HEK293 (cell line): Measurements from ENCODE around the gene ZBTB20.

Experiments
- CTCF ChIA-PET: fragments of 350-600 bp; formaldehyde crosslinking; extraction: SDS; loops from one replicate; lab custom pipeline; 2021; ENCODE audit warnings: antibody characterized with exemption; lab: Yijun Ruan, JAX
- POLR2A ChIA-PET: fragments of 300-600 bp; formaldehyde crosslinking; extraction: SDS; loops from one replicate; lab custom pipeline; 2020; ENCODE audit warnings: antibody characterized with exemption, inconsistent platforms; lab: Yijun Ruan, JAX
- H3K27ac ChIP-seq: fragments of 200-500 bp; sonication (Bioruptor generic); 2 replicates; pipeline ENCODE4 v1.5.1; 2014; ENCODE audit warnings: low read depth, low read length, control low read depth, inconsistent platforms; ENCODE audit errors: extremely low read depth
- H3K36me3 ChIP-seq, 2 experiments: fragments of 200-500 bp in 1 of 2; sonication (Bioruptor generic) in 1 of 2; 1 replicate in 1 of 2; 2 replicates in 1 of 2; pipeline ENCODE4 v1.5.1; 2014 to 2017; ENCODE audit warnings: inconsistent platforms in 2 of 2, low read length in 2 of 2; ENCODE audit not compliant: control insufficient read depth in 2 of 2, insufficient read depth in 1 of 2
- H3K4me1 ChIP-seq: fragments of 200-500 bp; sonication (Bioruptor generic); 2 replicates; pipeline ENCODE4 v1.5.1; 2014; ENCODE audit warnings: mild to moderate bottlenecking, low read length, inconsistent platforms; ENCODE audit not compliant: control insufficient read depth, insufficient read depth
- H3K4me3 ChIP-seq: 2 replicates; pipeline ENCODE4 v1.5.1; 2011; ENCODE audit warnings: low read depth, mild to moderate bottlenecking, control low read depth, low read length, moderate library complexity
- H3K9me3 ChIP-seq: fragments of 200-500 bp; sonication (Bioruptor generic); 2 replicates; pipeline ENCODE4 v1.5.1; 2014; ENCODE audit warnings: low read depth, low read length, inconsistent platforms; ENCODE audit not compliant: control insufficient read depth, insufficient read depth
- BCL11B ChIP-seq: fragments of 450-650 bp; formaldehyde crosslinking; IDR thresholded peaks from 2 replicates; pipeline ENCODE4 v1.5.1; 2016; ENCODE audit warnings: low read depth, missing biosample characterization, missing genetic modification characterization
- CTCF ChIP-seq: fragments of 450-650 bp; formaldehyde crosslinking; IDR thresholded peaks from 2 replicates; pipeline ENCODE4 v1.5.1; 2016; ENCODE audit warnings: missing biosample characterization, missing genetic modification characterization
- EGR2 ChIP-seq: fragments of 450-650 bp; formaldehyde crosslinking; IDR thresholded peaks from 2 replicates; pipeline ENCODE4 v1.5.1; 2016; ENCODE audit warnings: low read depth, missing biosample characterization, missing genetic modification characterization
- GLIS2 ChIP-seq: fragments of 450-650 bp; formaldehyde crosslinking; IDR thresholded peaks from 2 replicates; pipeline ENCODE4 v1.5.1; 2016; ENCODE audit warnings: missing biosample characterization, missing genetic modification characterization
- KLF16 ChIP-seq: fragments of 450-650 bp; formaldehyde crosslinking; IDR thresholded peaks from 2 replicates; pipeline ENCODE4 v1.5.1; 2017; ENCODE audit warnings: missing biosample characterization, missing genetic modification characterization
- PBX3 ChIP-seq: sonication (generic); formaldehyde crosslinking; IDR thresholded peaks from 2 replicates; pipeline ENCODE4 v1.8.1; 2022; ENCODE audit warnings: mild to moderate bottlenecking, moderate library complexity, missing genetic modification reagents
- SETDB1 ChIP-seq: IDR thresholded peaks from one replicate; pipeline ENCODE4 v1.6.1; 2017; ENCODE audit warnings: mild to moderate bottlenecking, low read length, moderate library complexity, mixed read lengths; ENCODE audit not compliant: insufficient read length
- ZBTB8A ChIP-seq: fragments of 450-650 bp; formaldehyde crosslinking; IDR thresholded peaks from 2 replicates; pipeline ENCODE4 v1.5.1; 2016; ENCODE audit warnings: missing biosample characterization, missing genetic modification characterization
- ZFP37 ChIP-seq: fragments of 450-650 bp; formaldehyde crosslinking; IDR thresholded peaks from 2 replicates; pipeline ENCODE4 v1.5.1; 2016; ENCODE audit warnings: missing biosample characterization, missing genetic modification characterization
- ZNF114 ChIP-seq: fragments of 450-650 bp; formaldehyde crosslinking; IDR thresholded peaks from 2 replicates; pipeline ENCODE4 v1.5.0; 2017; ENCODE audit warnings: missing biosample characterization, missing genetic modification characterization
- ZNF157 ChIP-seq: fragments of 450-650 bp; formaldehyde crosslinking; IDR thresholded peaks from 2 replicates; pipeline ENCODE4 v1.5.1; 2016; ENCODE audit warnings: missing biosample characterization, missing genetic modification characterization
- ZNF16 ChIP-seq: fragments of 450-650 bp; formaldehyde crosslinking; IDR thresholded peaks from 2 replicates; pipeline ENCODE4 v1.5.1; 2016; ENCODE audit warnings: low read depth, missing biosample characterization, missing genetic modification characterization
- ZNF404 ChIP-seq: fragments of 450-650 bp; formaldehyde crosslinking; IDR thresholded peaks from 2 replicates; pipeline ENCODE4 v1.5.1; 2017; ENCODE audit warnings: missing biosample characterization, missing genetic modification characterization
- ZNF529 ChIP-seq: fragments of 450-650 bp; formaldehyde crosslinking; IDR thresholded peaks from 2 replicates; pipeline ENCODE4 v1.5.1; 2017; ENCODE audit warnings: missing genetic modification characterization, missing biosample characterization; ENCODE audit not compliant: insufficient replicate concordance
- ZNF654 ChIP-seq: fragments of 450-650 bp; formaldehyde crosslinking; IDR thresholded peaks from 2 replicates; pipeline ENCODE4 v1.5.1; 2016; ENCODE audit warnings: low read depth, missing biosample characterization, missing genetic modification characterization
- ZNF704 ChIP-seq: fragments of 450-650 bp; formaldehyde crosslinking; IDR thresholded peaks from 2 replicates; pipeline ENCODE4 v1.5.1; 2016; ENCODE audit warnings: missing biosample characterization, missing genetic modification characterization
- ZNF707 ChIP-seq: fragments of 450-650 bp; formaldehyde crosslinking; IDR thresholded peaks from 2 replicates; pipeline ENCODE4 v1.5.1; 2016; ENCODE audit warnings: missing biosample characterization, missing genetic modification characterization
- ZNF777 ChIP-seq: fragments of 450-650 bp; formaldehyde crosslinking; IDR thresholded peaks from 2 replicates; pipeline ENCODE4 v1.5.1; 2017; ENCODE audit warnings: missing biosample characterization, missing genetic modification characterization, borderline replicate concordance
- ZSCAN16 ChIP-seq: fragments of 450-650 bp; formaldehyde crosslinking; IDR thresholded peaks from 2 replicates; pipeline ENCODE4 v1.5.1; 2016; ENCODE audit warnings: missing biosample characterization, missing genetic modification characterization
- TF ChIP-seq, protein P1 (sequence below): fragments of 450-650 bp; formaldehyde crosslinking; IDR thresholded peaks from 2 replicates; pipeline ENCODE4 v1.5.1; 2016; ENCODE audit warnings: missing biosample characterization, missing genetic modification characterization

ZBTB20 gene

GRCh38 chr3:115082260-115082659 lies 64.8 kb downstream of the ZBTB20 start (continued):
- TF ChIP-seq PBX3 (CRISPR knock-in tag) = no peak
- TF ChIP-seq ZBTB8A (tag by site-specific recombination) = no peak
- no peak for TF ChIP-seq ZFP37 (tag by site-specific recombination)

DNA sequence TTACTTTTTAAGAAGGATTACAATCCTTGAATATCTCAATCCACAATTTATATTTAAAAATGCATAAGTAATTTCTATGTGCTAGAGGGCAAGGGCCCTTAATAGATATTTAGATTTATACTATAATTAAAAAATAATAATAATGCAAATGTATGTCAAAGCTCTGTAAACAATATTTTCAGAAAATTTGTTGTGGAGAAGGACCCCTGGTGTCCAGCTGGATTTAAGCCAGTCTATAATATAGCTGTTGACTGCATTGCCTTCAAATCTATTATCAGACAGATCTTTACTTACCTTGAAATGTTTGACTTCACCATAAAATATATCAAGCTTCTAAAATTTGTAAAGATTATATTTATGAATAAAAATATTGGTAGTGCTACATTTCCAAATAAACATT lies 65.6 kb downstream of the ZBTB20 start:
- Histone ChIP-seq H3K4me3 (no peak overlapping the region), H3K36me3 (no peaks in the 10 kb centered on the region), H3K27ac (no peak overlapping the region), H3K4me1 (no peaks in the 10 kb centered on the region), H3K9me3 (no peaks in the 10 kb centered on the region)
- ChIA-PET POLR2A (no interaction called here), CTCF (interaction anchor here (1.0 to 1.6 kb wide), 3 partner anchors 11 to 255 kb away, joined by 3 to 4 read pairs (median 3); no protein-coding TSS in a partner anchor)
- TF ChIP-seq ZNF704 (tag by site-specific recombination) (no peak), ZNF16 (no peak), GLIS2 (tag by site-specific recombination) (no peak), ZNF404 (no peak), CTCF (tag by site-specific recombination) (no peak), ZNF157 (tag by site-specific recombination) (no peak), BCL11B (tag by site-specific recombination) (no peak), KLF16 (tag by site-specific recombination) (no peak), ZNF114 (tag by site-specific recombination) (no peak), SETDB1 (no peak), ZNF529 (tag by site-specific recombination) (no peak), EGR2 (tag by site-specific recombination) (no peak), ZNF777 (tag by site-specific recombination) (no peak), ZNF654 (tag by site-specific recombination) (no peak), ZSCAN16 (no peak), ZNF707 (no peak)
- TF ChIP-seq, protein P1, sequence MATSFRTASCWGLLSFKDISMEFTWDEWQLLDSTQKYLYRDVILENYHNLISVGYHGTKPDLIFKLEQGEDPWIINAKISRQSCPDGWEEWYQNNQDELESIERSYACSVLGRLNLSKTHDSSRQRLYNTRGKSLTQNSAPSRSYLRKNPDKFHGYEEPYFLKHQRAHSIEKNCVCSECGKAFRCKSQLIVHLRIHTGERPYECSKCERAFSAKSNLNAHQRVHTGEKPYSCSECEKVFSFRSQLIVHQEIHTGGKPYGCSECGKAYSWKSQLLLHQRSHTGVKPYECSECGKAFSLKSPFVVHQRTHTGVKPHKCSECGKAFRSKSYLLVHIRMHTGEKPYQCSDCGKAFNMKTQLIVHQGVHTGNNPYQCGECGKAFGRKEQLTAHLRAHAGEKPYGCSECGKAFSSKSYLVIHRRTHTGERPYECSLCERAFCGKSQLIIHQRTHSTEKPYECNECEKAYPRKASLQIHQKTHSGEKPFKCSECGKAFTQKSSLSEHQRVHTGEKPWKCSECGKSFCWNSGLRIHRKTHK = no peak
